Measurements from ENCODE around the gene ASAP2.

Gene ASAP2

GRCh38 chr2:9405636-9406035 lies 199.0 kb downstream of the ASAP2 start:
- no peaks in the 10 kb centered on the region for H3K27me3 ChIP-seq (replicated peaks; ENCODE audit: control insufficient read depth, insufficient read depth, low read length)
- peaks cover 49% of the 10 kb centered on the region for H3K4me1 ChIP-seq (ENCODE audit: control insufficient read depth, insufficient read depth, low read length)
- H3K4me3 ChIP-seq (ENCODE audit: low read length): no peak overlapping the region
- no peaks in the 10 kb centered on the region for H3K9me3 ChIP-seq (ENCODE audit: control insufficient read depth, low read length)
- DNase-seq (ENCODE audit: low read depth): peak; percentile 26
- H3K9ac ChIP-seq (ENCODE audit: low read length): no peak overlapping the region
- H3K36me3 ChIP-seq (ENCODE audit: control insufficient read depth, insufficient read depth, low read length, severe bottlenecking): peaks cover 48% of the 10 kb centered on the region

- peaks cover 49% of the 10 kb centered on the region for H3K4me1 ChIP-seq (ENCODE audit: control insufficient read depth, insufficient read depth, low read length)
- no peak for DNase-seq (ENCODE audit: low read depth)
- H3K27me3 ChIP-seq (replicated peaks; ENCODE audit: control insufficient read depth, insufficient read depth, low read length): no peaks in the 10 kb centered on the region
- H3K4me3 ChIP-seq (ENCODE audit: low read length): peak overlapping the region; percentile 53
- peaks cover 52% of the 10 kb centered on the region for H3K36me3 ChIP-seq (ENCODE audit: control insufficient read depth, insufficient read depth, low read length, severe bottlenecking)
- H3K9me3 ChIP-seq (ENCODE audit: control insufficient read depth, low read length): no peaks in the 10 kb centered on the region
- H3K9ac ChIP-seq (ENCODE audit: low read length): peak overlapping the region; percentile 82
These were observed 200.1 kb downstream of the ASAP2 start for GRCh38 chr2:9406529-9407362.

- Histone ChIP-seq H3K36me3 (ENCODE audit: control insufficient read depth, insufficient read depth, low read length, severe bottlenecking) (peaks cover 55% of the 10 kb centered on the region), H3K27me3 (replicated peaks; ENCODE audit: control insufficient read depth, insufficient read depth, low read length) (no peaks in the 10 kb centered on the region), H3K9ac (ENCODE audit: low read length) (peak overlapping the region; percentile 82), H3K9me3 (ENCODE audit: control insufficient read depth, low read length) (no peaks in the 10 kb centered on the region), H3K4me1 (ENCODE audit: control insufficient read depth, insufficient read depth, low read length) (peaks cover 49% of the 10 kb centered on the region), H3K4me3 (ENCODE audit: low read length) (no peak overlapping the region)
- no peak for DNase-seq (ENCODE audit: low read depth)
These were observed 200.8 kb downstream of the ASAP2 start for GRCh38 chr2:9407363-9407811.

GRCh38 chr2:9408641-9409151 lies 202.1 kb downstream of the ASAP2 start:
- H3K36me3 ChIP-seq (ENCODE audit: control insufficient read depth, insufficient read depth, low read length, severe bottlenecking): peaks cover 52% of the 10 kb centered on the region
- no peak for DNase-seq (ENCODE audit: low read depth)

GRCh38 chr2:9410108-9410507 lies 203.5 kb downstream of the ASAP2 start:
- DNase-seq (ENCODE audit: low read depth): no peak
- H3K9ac ChIP-seq (ENCODE audit: low read length): no peak overlapping the region
- H3K27me3 ChIP-seq (replicated peaks; ENCODE audit: control insufficient read depth, insufficient read depth, low read length): no peaks in the 10 kb centered on the region
- peaks cover 52% of the 10 kb centered on the region for H3K36me3 ChIP-seq (ENCODE audit: control insufficient read depth, insufficient read depth, low read length, severe bottlenecking)
- H3K9me3 ChIP-seq (ENCODE audit: control insufficient read depth, low read length): no peaks in the 10 kb centered on the region
- no peak overlapping the region for H3K4me3 ChIP-seq (ENCODE audit: low read length)
- peaks cover 28% of the 10 kb centered on the region for H3K4me1 ChIP-seq (ENCODE audit: control insufficient read depth, insufficient read depth, low read length)

More at GRCh38 chr2:9408641-9409151, 202.1 kb downstream of the ASAP2 start:
- Histone ChIP-seq H3K9me3 (ENCODE audit: control insufficient read depth, low read length) (no peaks in the 10 kb centered on the region), H3K9ac (ENCODE audit: low read length) (no peak overlapping the region), H3K4me1 (ENCODE audit: control insufficient read depth, insufficient read depth, low read length) (peaks cover 42% of the 10 kb centered on the region), H3K27me3 (replicated peaks; ENCODE audit: control insufficient read depth, insufficient read depth, low read length) (no peaks in the 10 kb centered on the region), H3K4me3 (ENCODE audit: low read length) (no peak overlapping the region)

GRCh38 chr2:9412781-9413180 lies 206.2 kb downstream of the ASAP2 start:
- no peaks in the 10 kb centered on the region for H3K27me3 ChIP-seq (replicated peaks; ENCODE audit: control insufficient read depth, insufficient read depth, low read length)
- H3K9me3 ChIP-seq (ENCODE audit: control insufficient read depth, low read length): no peaks in the 10 kb centered on the region
- DNase-seq (ENCODE audit: low read depth): no peak
- H3K36me3 ChIP-seq (ENCODE audit: control insufficient read depth, insufficient read depth, low read length, severe bottlenecking): peaks cover 51% of the 10 kb centered on the region
- peaks cover 16% of the 10 kb centered on the region for H3K4me1 ChIP-seq (ENCODE audit: control insufficient read depth, insufficient read depth, low read length)
- no peak overlapping the region for H3K4me3 ChIP-seq (ENCODE audit: low read length)
- no peak overlapping the region for H3K9ac ChIP-seq (ENCODE audit: low read length)

GRCh38 chr2:9415516-9416169 lies 209.0 kb downstream of the ASAP2 start:
- DNase-seq (ENCODE audit: low read depth): no peak
- peaks cover 16% of the 10 kb centered on the region for H3K4me1 ChIP-seq (ENCODE audit: control insufficient read depth, insufficient read depth, low read length)
- no peaks in the 10 kb centered on the region for H3K27me3 ChIP-seq (replicated peaks; ENCODE audit: control insufficient read depth, insufficient read depth, low read length)
- H3K9me3 ChIP-seq (ENCODE audit: control insufficient read depth, low read length): no peaks in the 10 kb centered on the region
- H3K9ac ChIP-seq (ENCODE audit: low read length): no peak overlapping the region
- H3K36me3 ChIP-seq (ENCODE audit: control insufficient read depth, insufficient read depth, low read length, severe bottlenecking): peaks cover 35% of the 10 kb centered on the region
- H3K4me3 ChIP-seq (ENCODE audit: low read length): no peak overlapping the region

GRCh38 chr2:9416267-9416961 lies 209.8 kb downstream of the ASAP2 start:
- H3K27me3 ChIP-seq (replicated peaks; ENCODE audit: control insufficient read depth, insufficient read depth, low read length): no peaks in the 10 kb centered on the region
- DNase-seq (ENCODE audit: low read depth): no peak
- peaks cover 18% of the 10 kb centered on the region for H3K4me1 ChIP-seq (ENCODE audit: control insufficient read depth, insufficient read depth, low read length)
- no peak overlapping the region for H3K4me3 ChIP-seq (ENCODE audit: low read length)
- no peak overlapping the region for H3K9ac ChIP-seq (ENCODE audit: low read length)
- no peaks in the 10 kb centered on the region for H3K9me3 ChIP-seq (ENCODE audit: control insufficient read depth, low read length)
- peaks cover 28% of the 10 kb centered on the region for H3K36me3 ChIP-seq (ENCODE audit: control insufficient read depth, insufficient read depth, low read length, severe bottlenecking)

- DNase-seq (ENCODE audit: low read depth): no peak
- H3K9me3 ChIP-seq (ENCODE audit: control insufficient read depth, low read length): no peaks in the 10 kb centered on the region
- H3K4me3 ChIP-seq (ENCODE audit: low read length): no peak overlapping the region
- no peak overlapping the region for H3K9ac ChIP-seq (ENCODE audit: low read length)
- H3K36me3 ChIP-seq (ENCODE audit: control insufficient read depth, insufficient read depth, low read length, severe bottlenecking): peaks cover 25% of the 10 kb centered on the region
- H3K4me1 ChIP-seq (ENCODE audit: control insufficient read depth, insufficient read depth, low read length): peaks cover 23% of the 10 kb centered on the region
- H3K27me3 ChIP-seq (replicated peaks; ENCODE audit: control insufficient read depth, insufficient read depth, low read length): no peaks in the 10 kb centered on the region
These were observed 210.3 kb downstream of the ASAP2 start for GRCh38 chr2:9416962-9417316.

- H3K36me3 ChIP-seq (ENCODE audit: control insufficient read depth, insufficient read depth, low read length, severe bottlenecking): peaks cover 19% of the 10 kb centered on the region
- no peak overlapping the region for H3K9ac ChIP-seq (ENCODE audit: low read length)
- no peak for DNase-seq (ENCODE audit: low read depth)
- H3K4me1 ChIP-seq (ENCODE audit: control insufficient read depth, insufficient read depth, low read length): peaks cover 27% of the 10 kb centered on the region
- no peaks in the 10 kb centered on the region for H3K9me3 ChIP-seq (ENCODE audit: control insufficient read depth, low read length)
- H3K27me3 ChIP-seq (replicated peaks; ENCODE audit: control insufficient read depth, insufficient read depth, low read length): no peaks in the 10 kb centered on the region
- no peak overlapping the region for H3K4me3 ChIP-seq (ENCODE audit: low read length)
These were observed 211.1 kb downstream of the ASAP2 start for GRCh38 chr2:9417725-9418124.

GRCh38 chr2:9418746-9419145 lies 212.1 kb downstream of the ASAP2 start:
- H3K36me3 ChIP-seq (ENCODE audit: control insufficient read depth, insufficient read depth, low read length, severe bottlenecking): peaks cover 15% of the 10 kb centered on the region
- H3K9ac ChIP-seq (ENCODE audit: low read length): no peak overlapping the region
- H3K4me3 ChIP-seq (ENCODE audit: low read length): no peak overlapping the region
- peaks cover 27% of the 10 kb centered on the region for H3K4me1 ChIP-seq (ENCODE audit: control insufficient read depth, insufficient read depth, low read length)
- no peaks in the 10 kb centered on the region for H3K27me3 ChIP-seq (replicated peaks; ENCODE audit: control insufficient read depth, insufficient read depth, low read length)
- H3K9me3 ChIP-seq (ENCODE audit: control insufficient read depth, low read length): no peaks in the 10 kb centered on the region
- no peak for DNase-seq (ENCODE audit: low read depth)
